NCI-H82 treated with DMSO at 0.1 percent for 48 hours (cell line): ENCODE data around the gene SFT2D1.
"Not testable (repeated sequence)": the region's sequence is repeated elsewhere in the genome, so short reads cannot be mapped to it uniquely, and the experiment has no call there.

Experiments used
- DNase-seq: peaks from one replicate; lab custom pipeline; 2025; ENCODE audit not compliant: unreplicated experiment; lab: John Stamatoyannopoulos, UW

The SFT2D1 gene

DNA sequence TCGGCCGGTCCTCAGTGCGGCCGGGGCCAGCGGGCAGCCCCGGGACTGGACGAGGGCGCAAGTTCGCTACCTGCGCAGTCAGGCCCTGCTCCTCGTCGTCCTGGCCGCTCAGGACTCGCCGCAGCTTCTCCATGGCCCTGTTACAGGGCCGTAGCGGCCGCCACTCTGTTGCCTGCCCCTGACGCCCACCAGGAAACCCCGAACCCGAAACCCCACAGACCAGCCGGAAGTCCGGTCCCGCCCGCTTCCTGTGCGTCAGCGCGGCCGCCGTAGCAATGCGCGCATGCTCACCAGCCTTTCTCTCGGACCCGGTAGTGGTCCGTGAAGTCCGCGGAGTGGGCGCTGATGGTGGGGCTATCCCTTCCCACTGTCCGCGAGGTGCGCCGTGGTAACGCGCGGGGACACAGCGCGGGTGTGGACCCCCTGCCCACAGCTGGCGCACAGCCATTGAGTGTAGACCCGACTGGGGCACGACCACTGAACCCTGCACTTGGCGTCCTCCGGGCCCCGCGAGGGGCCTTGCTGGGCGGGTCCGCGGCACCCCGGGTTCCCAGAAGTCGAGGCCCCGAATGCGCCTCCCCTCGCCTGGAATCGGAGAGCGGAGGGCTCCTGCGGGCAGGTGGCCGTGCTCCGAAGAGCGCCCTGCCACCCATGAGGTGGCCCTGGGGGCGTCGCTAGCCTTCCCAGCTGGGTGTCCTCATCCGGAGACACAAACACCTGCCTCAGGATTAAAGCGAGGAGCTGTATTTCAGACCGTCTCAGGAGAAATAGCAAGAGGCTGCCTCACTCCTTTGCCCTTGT is at the start of gene SFT2D1:
Gene SFT2D1 (minus strand): TSS at position 197 of the 801 bp plus-strand sequence. CDS start 64 bp downstream, at position 133.
- peak; percentile 40 for DNase-seq

DNA sequence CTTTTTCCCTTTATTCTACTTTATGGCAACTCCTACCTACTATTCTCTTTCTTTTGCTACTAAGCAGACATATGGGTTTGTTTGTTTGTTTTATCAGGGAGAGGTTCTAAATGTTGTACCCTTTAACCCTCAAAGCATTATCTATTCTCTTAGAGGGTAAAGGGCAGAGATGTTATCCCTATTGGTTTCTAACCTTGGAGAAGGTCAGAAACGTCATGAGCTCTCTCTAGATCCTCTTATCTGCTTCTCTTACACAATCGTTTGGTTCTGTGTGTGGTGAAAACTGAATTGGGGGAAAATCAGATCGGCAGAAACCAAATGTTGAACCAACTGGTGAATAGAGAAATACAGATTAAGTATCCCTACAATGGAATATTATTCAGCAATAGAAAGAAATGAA is 46.8 kb upstream of the SFT2D1 start:
- DNase-seq = no peak

DNA sequence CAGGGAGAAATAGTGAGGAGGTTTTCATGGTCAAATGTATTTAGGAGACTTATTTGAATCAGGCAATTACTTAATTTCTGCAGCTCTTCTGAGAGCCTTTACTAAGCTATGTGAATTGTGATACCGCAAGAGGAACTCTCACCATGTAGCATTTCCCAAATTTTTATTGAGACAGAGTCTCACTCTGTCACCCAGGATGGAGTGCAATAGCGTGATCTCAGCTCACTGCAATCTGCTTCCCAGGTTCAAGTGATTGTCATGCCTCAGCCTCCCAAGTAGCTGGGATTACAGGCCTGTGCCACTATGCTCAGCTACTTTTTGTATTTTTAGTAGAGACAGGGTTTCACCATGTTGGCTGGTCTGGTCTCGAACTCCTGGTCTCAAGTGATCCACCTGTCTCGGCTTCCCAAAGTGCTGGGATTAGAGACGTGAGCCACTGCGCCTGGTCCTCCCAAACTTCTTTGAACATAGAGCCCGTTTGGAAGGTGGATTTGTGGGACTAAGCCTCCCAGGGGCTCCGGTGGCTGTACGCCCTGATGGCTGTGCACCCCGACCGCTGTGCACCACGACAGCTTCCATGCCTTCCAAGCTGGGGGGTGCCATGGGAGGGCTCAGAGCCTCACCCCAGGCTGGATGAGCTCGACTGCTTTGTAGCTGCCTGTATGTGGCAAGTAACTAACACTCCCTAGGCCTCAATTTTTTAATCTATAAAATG is 46.1 kb upstream of the SFT2D1 start:
- DNase-seq = no peak

DNA sequence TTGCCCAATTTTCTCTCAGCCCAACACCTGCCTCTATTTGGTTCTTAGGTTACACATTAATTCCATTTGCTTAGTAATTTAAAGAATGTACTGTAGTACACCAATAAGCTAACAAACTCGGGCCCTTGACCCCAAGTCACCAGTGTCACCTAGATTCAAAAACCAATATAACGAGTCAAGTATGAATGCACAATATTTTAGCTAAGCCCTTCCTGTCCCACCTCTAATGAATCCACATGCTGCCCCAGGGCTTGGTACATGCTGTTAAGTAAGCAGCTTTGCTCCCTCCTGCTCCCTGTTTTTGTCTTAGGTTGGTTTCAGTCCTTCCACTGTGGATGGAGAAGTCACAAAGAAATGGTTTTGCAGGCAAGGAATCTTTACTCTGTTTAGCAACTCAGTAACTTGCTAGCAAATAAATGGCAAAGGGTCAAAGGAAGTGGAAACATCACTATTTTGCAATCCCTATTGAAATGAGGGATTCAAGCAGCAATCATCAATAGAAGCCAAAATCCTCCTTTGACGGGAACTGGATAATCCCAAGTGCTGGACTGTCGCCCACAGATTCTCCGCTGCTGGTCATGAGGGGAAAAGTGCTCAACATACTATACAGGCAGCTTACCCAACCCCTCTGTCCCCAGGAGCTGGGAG is 45.4 kb upstream of the SFT2D1 start:
- no peak for DNase-seq

DNA sequence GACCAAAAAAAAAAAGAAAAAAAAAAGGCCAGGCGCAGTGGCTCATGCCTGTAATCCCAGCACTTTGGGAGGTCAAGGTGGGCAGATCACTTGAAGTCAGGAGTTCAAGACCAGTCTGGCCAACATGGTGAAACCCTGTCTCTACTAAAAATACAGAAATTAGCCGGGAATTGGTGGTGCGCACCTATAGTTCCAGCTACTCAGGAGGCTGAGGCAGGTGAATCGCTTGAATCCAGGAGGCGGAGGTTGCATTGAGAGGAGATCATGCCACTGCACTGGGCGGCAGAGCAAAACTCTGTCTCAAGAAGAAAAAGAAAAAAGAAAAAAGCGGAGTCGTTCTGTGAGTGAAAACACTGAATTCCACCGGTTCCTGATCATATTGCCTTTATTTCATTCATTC is 44.8 kb upstream of the SFT2D1 start:
- DNase-seq = not testable (repeated sequence)

DNA sequence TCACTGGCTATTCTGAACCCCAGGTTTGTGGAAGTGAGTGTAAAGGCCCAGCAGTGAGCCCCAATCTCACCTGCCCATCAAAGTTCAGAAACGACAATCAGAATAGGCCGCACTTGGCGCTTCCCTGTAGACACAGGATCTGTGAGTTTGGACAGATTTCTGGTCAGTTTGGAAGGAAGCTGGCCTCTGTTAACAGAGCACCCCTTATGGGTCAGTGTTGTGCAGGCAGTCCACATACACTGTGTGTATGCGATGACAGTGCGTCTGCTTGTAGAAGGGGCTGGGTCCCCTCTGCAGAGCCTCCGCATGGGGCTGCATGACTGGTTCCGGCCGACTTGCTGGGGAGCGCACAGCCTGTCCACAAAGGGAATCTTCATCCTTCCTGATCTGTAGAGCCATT is 43.8 kb upstream of the SFT2D1 start:
- DNase-seq = no peak

DNA sequence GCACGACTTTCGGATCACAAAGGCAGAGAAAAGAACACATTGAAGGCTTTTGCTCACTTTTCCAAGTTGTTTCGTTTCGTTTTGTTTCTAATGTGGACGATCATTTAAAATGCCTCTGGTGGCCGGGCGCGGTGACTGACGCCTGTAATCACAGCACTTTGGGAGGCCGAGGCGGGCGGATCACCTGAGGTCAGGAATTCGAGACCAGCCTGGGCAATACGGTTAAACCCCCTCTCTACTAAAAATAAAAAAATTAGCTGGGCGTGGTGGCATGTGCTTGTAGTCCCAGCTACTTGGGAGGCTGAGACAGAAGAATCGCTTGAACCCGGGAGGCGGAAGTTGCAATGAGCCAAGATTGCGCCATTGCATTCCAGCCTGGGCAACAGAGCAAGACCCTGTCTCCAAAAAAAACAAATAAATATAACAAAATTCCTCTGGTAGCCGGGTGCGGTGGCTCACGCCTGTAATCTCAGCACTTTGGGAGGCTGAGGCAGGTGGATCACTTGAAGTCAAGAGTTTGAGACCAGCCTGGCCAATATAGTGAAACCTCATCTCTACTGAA is 41.5 kb upstream of the SFT2D1 start:
- DNase-seq = not testable (repeated sequence)

DNA sequence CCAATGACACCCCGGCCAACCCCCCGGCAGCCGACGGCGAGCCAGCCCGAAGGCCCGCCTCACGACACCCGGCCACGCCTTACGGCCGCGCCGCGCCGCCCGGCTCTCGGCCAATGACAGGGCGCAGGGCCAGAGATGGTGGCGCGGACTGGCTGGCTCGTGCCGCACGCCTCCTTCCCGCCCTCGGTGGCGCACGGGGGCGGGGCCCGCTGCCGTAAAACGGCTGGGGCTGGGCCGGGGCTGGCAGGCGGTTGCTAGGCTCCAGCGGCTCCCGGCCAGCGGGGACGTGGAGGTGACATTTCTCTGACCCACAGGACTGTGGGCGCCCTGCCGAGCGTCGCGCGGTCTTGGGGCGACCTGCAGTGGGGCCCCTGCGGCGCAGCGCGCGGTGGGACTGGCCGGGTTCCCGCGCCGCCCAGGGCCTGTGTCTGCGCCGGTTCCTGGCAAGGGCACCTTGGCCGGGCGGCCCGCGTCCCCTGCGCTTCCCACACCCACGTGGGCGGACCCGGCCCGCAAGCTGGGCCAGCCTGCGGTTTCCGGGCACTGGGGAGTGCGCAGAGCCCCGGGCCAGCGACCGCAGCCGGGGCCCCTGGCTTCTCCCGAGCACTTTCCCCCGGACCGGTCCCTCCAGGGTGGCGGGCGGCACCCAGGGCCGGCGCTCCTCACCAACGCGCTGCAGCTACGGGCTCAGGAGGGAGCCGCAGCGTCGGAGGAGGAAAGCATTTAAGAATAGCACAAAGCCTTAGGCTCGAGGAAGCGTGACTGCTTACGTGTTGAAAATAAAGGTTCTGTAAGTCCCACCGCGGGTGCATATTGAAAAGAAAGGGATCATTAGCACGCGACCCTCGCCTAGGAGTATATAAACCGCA is 40.8 kb upstream of the SFT2D1 start, which contains the start of gene MPC1:
Gene MPC1 (minus strand): TSS at position 8 of the 869 bp plus-strand sequence. CDS start 64 bp downstream, outside the sequence.
- peak; percentile 80 for DNase-seq

DNA sequence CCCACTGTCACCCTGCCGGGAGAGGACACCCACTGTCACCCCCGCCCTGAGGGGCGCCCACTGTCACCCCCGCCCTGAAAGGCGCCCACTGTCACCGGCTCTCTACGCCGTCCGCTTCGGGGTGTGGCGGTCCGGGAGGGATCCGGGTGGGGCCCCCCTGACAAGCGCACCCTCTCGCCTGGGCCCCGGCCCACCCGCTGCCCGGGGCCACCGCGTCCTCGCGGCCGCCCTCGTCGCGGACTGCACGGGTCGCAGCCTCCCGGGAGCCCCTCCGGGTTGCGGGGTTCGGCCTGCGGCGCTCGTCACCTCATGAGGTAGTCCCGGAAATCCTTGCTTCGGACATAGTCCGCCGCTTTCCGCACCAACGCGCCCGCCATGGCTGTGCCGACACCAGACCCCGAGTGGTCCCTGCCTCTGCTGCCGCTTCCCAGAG is 40.2 kb upstream of the SFT2D1 start:
- DNase-seq = no peak

DNA sequence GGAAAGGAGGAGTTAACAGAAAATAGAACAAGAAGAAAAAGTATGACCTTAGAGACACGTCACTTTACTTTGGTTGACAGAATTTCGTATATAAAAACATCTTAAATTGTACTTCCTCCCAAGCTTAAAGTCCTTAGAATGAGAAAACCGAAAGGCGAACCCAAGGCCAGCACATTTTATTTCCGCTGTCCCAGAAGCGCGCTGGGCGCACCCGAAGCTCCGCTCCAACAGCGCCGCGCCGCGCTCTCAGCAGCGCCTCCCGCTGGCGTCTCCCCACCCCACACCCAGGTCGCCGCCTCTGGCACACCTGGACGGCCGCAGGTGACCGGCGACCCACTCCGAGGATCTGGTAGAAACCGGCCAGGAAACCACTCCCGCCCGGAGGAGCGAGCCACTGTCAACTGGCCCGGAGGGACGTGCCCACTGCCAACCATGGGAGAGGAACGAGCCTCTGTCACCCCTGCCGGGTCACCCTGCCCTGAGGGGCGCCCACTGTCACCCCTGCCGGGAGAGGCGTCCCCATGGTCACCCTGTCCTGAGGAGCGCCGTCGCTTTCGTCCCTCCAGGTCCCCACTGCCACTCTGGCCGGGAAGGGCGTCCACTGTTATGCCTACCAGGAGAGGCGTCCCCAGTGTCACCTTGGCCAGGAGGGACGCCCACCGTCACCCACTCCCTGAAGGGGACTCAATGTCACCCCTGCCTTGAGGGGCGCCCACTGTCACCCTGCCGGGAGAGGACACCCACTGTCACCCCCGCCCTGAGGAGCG is 39.6 kb upstream of the SFT2D1 start:
- DNase-seq = peak; percentile 18

DNA sequence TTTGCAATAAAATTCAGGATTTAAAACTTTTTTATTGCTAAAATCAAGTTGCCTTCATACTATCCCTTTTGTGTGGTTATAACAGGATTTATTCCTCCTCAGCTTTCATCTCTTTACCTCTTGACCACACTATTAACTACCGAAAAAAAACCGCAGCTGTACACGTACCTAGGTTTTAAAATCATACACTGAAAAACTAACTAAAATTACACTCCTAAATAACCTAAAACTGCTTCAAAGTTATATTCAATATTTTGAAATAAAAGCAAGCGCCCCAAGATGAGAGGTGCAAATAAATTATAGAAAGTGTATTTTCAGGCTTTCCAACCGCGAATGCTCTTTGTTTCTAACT is 39.0 kb upstream of the SFT2D1 start:
- DNase-seq = no peak

DNA sequence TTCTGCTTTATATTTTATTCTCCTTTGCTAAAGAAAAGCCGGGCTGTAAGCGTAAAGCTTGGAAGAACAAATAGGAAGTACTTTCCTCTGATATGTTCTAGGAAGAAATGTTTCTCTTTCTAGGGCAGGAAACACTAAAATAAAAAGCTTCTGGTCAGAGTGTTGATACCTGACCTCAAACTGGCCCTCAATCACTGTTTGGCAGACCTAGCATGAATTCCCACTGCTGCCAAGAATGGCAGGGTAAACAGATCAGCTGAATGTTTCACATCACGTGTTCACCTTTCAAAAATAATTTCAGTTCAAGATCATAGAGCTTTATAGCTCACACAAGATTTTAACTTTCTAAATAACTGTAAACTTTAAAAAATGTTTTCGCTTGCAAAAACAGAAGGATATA is 37.5 kb upstream of the SFT2D1 start:
- DNase-seq = no peak

DNA sequence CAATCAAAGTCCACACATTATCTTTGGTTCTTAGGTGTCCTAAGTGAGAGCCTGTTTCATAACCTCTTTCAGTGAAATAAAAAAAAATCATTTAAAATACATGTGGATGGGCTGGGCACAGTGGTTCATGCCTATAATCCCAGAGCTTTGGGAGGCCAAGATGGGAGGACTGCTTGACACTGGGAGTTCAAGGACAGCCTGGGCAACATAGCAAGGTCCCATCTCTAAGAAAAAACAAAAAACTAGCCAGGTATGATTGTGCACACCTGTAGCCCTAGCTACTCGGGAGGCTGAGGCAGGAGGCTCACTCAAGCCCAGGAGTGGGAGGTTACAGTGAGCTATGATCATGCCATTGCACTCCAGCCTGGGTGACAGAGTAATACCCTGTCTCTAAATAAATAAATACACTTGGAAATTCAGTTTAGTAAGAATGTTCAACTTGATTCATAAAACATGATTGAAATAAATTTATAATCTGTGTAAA is 36.8 kb upstream of the SFT2D1 start:
- DNase-seq = no peak

DNA sequence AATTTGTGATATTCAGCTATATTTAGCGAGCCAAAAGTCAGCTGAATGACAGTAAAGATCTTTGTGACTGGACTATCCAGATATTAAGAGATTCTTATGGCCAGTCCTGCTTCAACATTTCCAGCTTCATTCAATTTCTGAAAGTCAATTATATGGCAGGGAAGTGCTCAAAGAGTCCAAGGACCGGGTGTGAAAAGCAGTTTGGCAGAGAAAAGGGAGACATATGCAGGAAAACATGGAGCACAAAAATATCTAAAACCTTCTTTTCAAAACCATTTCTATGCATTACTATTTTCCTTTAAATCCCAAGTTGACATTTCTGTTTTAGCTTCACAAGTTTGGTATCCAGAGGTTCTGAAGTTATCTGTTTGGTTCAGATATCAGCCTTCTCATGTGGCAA is 35.4 kb upstream of the SFT2D1 start:
- no peak for DNase-seq

DNA sequence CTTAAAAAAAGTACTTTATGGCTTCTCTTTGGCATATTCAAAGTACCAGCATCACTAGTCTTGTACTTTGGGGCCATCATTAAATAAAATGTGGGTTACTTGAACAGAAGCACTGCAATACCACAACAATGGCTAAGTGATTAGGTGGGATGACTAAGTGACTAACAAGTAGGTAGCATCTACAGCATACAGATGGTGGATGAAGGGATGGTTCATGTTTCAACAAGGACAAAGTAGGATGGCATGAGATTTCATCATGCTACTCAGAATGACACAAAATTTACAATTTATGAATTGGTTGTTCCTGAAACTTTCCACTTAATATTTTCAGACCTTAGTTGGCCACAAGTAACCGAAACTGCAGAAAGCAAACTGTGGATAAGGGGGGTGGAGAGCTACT is 32.7 kb upstream of the SFT2D1 start:
- no peak for DNase-seq

DNA sequence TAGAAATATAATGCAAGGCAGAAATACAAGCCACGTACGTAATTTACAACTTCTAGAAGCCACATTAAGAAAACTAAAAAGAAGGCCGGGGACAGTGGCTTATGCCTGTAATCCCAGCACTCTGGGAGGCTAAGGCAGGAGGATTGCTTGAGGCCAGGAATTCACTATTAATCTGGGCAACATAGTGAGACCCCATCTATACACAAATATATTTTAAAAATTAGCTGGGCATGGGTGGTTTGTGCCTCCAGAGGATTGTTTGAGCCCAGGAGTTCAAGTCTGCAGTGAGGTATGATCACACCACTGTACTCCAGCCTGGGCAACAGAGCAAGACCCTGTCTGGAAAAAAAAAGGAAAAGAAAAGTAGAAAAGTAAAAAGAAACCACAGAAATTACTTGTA is 28.1 kb upstream of the SFT2D1 start:
- DNase-seq = no peak

DNA sequence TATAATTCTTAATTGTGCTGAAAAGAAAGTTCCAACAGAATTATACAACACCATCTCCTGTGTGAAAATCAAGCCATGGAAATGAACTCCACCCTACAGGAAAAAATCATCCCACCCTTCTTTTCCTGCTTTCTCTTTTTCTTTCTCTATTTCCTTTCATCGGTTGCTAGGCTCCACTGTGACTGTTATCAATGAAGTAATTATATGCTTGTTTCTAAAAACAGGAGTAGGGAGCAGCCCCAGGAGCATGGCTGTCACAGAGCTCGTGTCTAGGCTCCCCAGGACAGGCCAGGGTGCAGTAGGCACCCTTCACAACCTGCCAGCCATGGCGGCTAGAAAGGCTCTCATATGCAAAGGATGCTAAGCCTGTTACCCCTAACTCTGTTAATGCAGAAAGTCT is 27.4 kb upstream of the SFT2D1 start:
- no peak for DNase-seq

DNA sequence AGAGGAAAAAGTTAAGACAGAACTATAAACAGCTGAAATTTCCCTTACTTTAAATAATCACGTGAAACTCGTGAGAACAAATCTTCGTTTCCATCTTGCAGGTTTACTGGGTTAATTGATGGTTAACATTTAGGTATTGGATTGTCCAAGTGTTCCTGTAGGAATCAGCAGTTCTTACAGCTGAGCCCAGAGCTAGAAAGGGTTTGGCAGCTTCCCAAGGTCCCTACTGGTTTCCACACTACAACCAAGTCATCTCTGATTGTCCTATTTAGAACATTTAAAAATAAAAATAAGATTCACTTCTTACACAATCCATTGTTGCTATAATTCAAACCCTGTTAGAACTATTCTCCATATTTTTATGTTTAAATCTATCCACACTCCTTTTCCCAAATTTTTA is 24.6 kb upstream of the SFT2D1 start:
- no peak for DNase-seq

DNA sequence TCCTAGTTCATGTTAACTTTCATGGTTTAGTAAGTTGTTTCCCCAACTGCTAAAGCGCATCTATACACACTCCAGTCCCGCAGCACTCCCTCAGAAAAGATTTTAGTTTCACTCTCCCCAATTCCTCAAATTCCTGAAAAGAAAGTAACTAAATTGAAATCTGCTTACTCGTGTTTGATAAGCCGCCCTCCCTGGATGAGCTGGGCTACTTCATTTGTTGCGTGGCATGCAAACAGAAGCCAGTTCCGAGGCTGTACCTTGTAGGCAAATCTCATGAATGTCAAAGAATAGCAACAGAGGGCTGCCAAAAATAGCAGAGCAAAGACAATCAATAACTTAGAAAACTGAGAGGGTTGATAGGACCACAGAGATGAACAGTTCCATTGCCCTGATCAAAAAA is 23.5 kb upstream of the SFT2D1 start:
- DNase-seq = no peak

DNA sequence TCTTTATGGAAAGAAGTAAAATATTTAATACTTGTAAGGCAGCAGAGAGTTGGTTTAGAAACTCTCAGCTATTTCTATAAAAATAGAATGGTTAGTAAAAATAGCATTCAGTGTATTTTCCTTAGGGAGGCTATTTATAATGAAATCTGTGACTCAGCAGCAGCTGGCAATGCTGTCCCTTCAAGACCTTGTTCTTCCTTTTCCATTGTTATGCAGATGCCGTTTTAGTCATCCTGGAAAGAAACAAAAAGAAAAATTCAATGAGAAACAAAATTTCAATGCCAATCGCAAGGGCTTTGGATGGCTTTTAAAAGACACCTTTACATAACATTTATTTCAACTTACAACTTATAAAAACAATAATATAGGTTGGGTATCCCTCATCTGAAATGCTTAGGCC is 22.9 kb upstream of the SFT2D1 start:
- no peak for DNase-seq
